Mucosa of descending colon (tissue), 3 donors: ENCODE results near the gene MAP9. TPM values are rescaled to one million over a fixed set of nuclear protein-coding genes. Genes with fewer than 3 reads are reported as not detected.

Experiments used
- ATAC-seq: fragments of 200-7000 bp; cut with Tn5 transposase; one replicate; pipeline ENCODE4 v1.9.1; 2020; ENCODE audit warnings: mild to moderate bottlenecking, moderate library complexity
- DNase-seq, 3 donors: peaks; one replicate each; pipeline ENCODE4 v3.0.0-alpha.2; 2020
- H3K36me3 ChIP-seq: fragments of 200-600 bp; one replicate; pipeline ENCODE4 v1.8.0; 2021; ENCODE audit warnings: low read depth, mild to moderate bottlenecking
- H3K4me1 ChIP-seq: fragments of 200-600 bp; one replicate; pipeline ENCODE4 v1.8.0; 2021; ENCODE audit warnings: low read depth, mild to moderate bottlenecking
- H3K4me3 ChIP-seq: fragments of 200-600 bp; one replicate; pipeline ENCODE4 v1.8.0; 2021; ENCODE audit warnings: mild to moderate bottlenecking
- H3K9me3 ChIP-seq: fragments of 200-600 bp; one replicate; pipeline ENCODE4 v1.8.0; 2021; ENCODE audit warnings: mild to moderate bottlenecking
- intact Hi-C, 2 donors: fragments of 100-400 bp; cut with DNase I in 1 of 2; cut with micrococcal nuclease in 1 of 2; formaldehyde crosslinking; loops; one replicate each; pipeline versions ENCODE4 v1.11.0 to v1.11.1; 2022; cut with DNase I, micrococcal nuclease
- total RNA-seq, 3 donors: library from RNA; stranded (reverse); fragmentation: NEBNext Ultra II Directional in 2 of 3; extraction: Animal tissue kit (Norgen Biotek cat#: 25700) in 2 of 3; gene quantifications; one replicate each; pipeline versions ENCODE4 v1.2.1 to v1.2.4, GENCODE V29; 2021 to 2023
- TF ChIP-seq, protein P1 (sequence below): fragments of 200-600 bp; IDR thresholded peaks from one replicate; pipeline ENCODE4 v1.8.0; 2022; ENCODE audit warnings: antibody characterized with exemption, mild to moderate bottlenecking
- donor health status: DM: no; HTN: no; CAD: no; lungs with moderate emphysema.
- donor health status: DM: no; HTN: no; CAD: no.
- donor health status: DM: no; HTN: yes; CAD: no.

Gene MAP9
- total RNA-seq, 3 donors from 2014 or later, result 0.75 to 11.7 (median 2.1) TPM

DNA sequence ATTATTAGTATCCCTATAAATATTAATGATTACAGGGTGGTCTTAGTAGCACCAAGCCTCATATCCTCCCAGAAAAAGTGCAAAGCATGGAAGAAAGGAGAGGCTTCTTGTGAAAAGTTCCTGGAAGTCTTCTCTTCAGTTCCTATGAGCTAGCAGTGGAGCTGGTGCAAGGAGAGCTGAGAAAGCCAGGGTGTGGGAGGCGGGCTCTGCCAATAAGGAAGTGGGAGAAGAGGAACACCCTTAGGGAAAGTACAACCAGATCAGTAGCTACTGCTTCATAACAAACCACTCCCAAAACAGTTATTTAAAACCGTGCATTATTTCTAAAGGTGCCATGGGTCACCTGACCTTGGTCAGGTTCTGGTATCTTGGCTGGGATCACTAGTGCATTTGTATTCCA, 72.4 kb downstream of the MAP9 start:
- H3K36me3 ChIP-seq, result no peaks in the 10 kb centered on the region
- peaks cover 11% of the 10 kb centered on the region for H3K4me1 ChIP-seq
- no peak overlapping the region for H3K4me3 ChIP-seq
- peak; percentile 61 to 67 (median 64) for DNase-seq
- TF ChIP-seq, protein P1, sequence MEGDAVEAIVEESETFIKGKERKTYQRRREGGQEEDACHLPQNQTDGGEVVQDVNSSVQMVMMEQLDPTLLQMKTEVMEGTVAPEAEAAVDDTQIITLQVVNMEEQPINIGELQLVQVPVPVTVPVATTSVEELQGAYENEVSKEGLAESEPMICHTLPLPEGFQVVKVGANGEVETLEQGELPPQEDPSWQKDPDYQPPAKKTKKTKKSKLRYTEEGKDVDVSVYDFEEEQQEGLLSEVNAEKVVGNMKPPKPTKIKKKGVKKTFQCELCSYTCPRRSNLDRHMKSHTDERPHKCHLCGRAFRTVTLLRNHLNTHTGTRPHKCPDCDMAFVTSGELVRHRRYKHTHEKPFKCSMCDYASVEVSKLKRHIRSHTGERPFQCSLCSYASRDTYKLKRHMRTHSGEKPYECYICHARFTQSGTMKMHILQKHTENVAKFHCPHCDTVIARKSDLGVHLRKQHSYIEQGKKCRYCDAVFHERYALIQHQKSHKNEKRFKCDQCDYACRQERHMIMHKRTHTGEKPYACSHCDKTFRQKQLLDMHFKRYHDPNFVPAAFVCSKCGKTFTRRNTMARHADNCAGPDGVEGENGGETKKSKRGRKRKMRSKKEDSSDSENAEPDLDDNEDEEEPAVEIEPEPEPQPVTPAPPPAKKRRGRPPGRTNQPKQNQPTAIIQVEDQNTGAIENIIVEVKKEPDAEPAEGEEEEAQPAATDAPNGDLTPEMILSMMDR, result no peak
- ATAC-seq, result peak; percentile 96
- intact Hi-C loops, result no loop called here
- no peaks in the 10 kb centered on the region for H3K9me3 ChIP-seq

- H3K4me1 ChIP-seq, result no peaks in the 10 kb centered on the region
- intact Hi-C loops, result no loop called here
- peaks cover 15% of the 10 kb centered on the region for H3K9me3 ChIP-seq
- no peak for DNase-seq
- TF ChIP-seq, protein P1, result no peak
- no peaks in the 10 kb centered on the region for H3K36me3 ChIP-seq
- no peak overlapping the region for H3K4me3 ChIP-seq
- ATAC-seq, result peak; percentile 86
Measured at GRCh38 chr4:155299103-155299502, 77.7 kb downstream of the MAP9 start.

Other genes starting within 250 kb of the MAP9 start
- 1 to 10 TPM in 2 of 3 donors, under 1 TPM in 1; 0.51 to 1.7 (median 1.4) TPM for gene NPY2R, start 168.3 kb downstream of the MAP9 start, total RNA-seq